Endothelial cell of umbilical vein (primary cell): ENCODE data around the gene VPS52. TPM values are rescaled to one million over a fixed set of nuclear protein-coding genes. Genes with fewer than 3 reads are reported as not detected.

ENCODE experiments used
- BruUV-seq: library from RNA; stranded (reverse); fragments of 400-500 nt; replicated peaks from 2 replicates; lab custom pipeline; 2021; lab: Mats Ljungman, UMichigan
- CTCF ChIA-PET: fragments of 300-600, 350-600 bp; sonication (Branson Sonifier 250); formaldehyde crosslinking; loops from one replicate; lab custom pipeline; 2021; ENCODE audit warnings: antibody characterized with exemption, inconsistent platforms; lab: Charles Lee
- POLR2A ChIA-PET: fragments of 300-600, 350-600 bp; sonication (Branson Sonifier 250); formaldehyde crosslinking; loops from one replicate; lab custom pipeline; 2021; ENCODE audit warnings: antibody characterized with exemption, inconsistent platforms; lab: Charles Lee
- DNase-seq: peaks from one replicate; pipeline ENCODE4 v3.0.0-alpha.2; 2011; ENCODE audit warnings: low read depth, low spot score
- FAIRE-seq: peaks from 2 replicates; lab custom pipeline; 2011; peaks lifted over from hg19 to GRCh38; lab: Jason Lieb, UNC
- H2AFZ ChIP-seq: 2 replicates; pipeline ENCODE4 v1.6.0; 2012; ENCODE audit warnings: low read depth, low read length, control low read depth, inconsistent platforms
- H3K27ac ChIP-seq: 2 replicates; pipeline ENCODE4 v1.5.1; 2011; ENCODE audit warnings: low read depth, mild to moderate bottlenecking, control low read depth, low read length, moderate library complexity; ENCODE audit not compliant: insufficient read depth
- H3K27me3 ChIP-seq, 2 experiments: 2 replicates each; pipeline versions ENCODE4 v1.6.0 to v1.6.1; 2011; ENCODE audit warnings: low read length in 2 of 2, mixed read lengths in 1 of 2; ENCODE audit not compliant: control insufficient read depth in 2 of 2, insufficient read depth in 2 of 2
- H3K36me3 ChIP-seq, 2 experiments: 2 replicates in 1 of 2; 3 replicates in 1 of 2; pipeline ENCODE4 v1.5.1; 2011; ENCODE audit warnings: low read length in 2 of 2, mild to moderate bottlenecking in 1 of 2, moderate library complexity in 1 of 2; ENCODE audit not compliant: control insufficient read depth in 2 of 2, insufficient read depth in 2 of 2; ENCODE audit errors: extremely low read depth in 1 of 2
- H3K4me1 ChIP-seq: 3 replicates; pipeline ENCODE4 v1.5.1; 2011; ENCODE audit warnings: mild to moderate bottlenecking, low read length; ENCODE audit not compliant: control insufficient read depth, insufficient read depth; ENCODE audit errors: extremely low read depth
- H3K4me2 ChIP-seq: 2 replicates; pipeline ENCODE4 v1.6.1; 2011; ENCODE audit warnings: low read length, control low read depth, mixed read lengths; ENCODE audit not compliant: insufficient read depth
- H3K4me3 ChIP-seq, 3 experiments: fragments of 200-600 bp in 1 of 3; sonication (generic), shearing (Covaris generic) in 1 of 3; replicated peaks in 1 of 3; 2 replicates each; pipeline ENCODE4 v1.5.1; 2011 to 2016; ENCODE audit warnings: control low read depth in 3 of 3, low read length in 3 of 3, mild to moderate bottlenecking in 2 of 3, inconsistent platforms in 1 of 3, low read depth in 1 of 3, moderate library complexity in 1 of 3; ENCODE audit not compliant: insufficient read depth in 1 of 3
- H3K79me2 ChIP-seq: 2 replicates; pipeline ENCODE4 v1.6.0; 2012; ENCODE audit warnings: low read length, inconsistent platforms; ENCODE audit not compliant: control insufficient read depth, insufficient read depth
- H3K9ac ChIP-seq: replicated peaks from 2 replicates; pipeline ENCODE3; 2011; ENCODE audit warnings: low read length, control low read depth; ENCODE audit not compliant: insufficient read depth; ENCODE audit errors: extremely low read depth
- H3K9me1 ChIP-seq: replicated peaks from 3 replicates; pipeline ENCODE4 v1.6.0; 2011; ENCODE audit warnings: mild to moderate bottlenecking, low read length; ENCODE audit not compliant: control insufficient read depth, insufficient read depth; ENCODE audit errors: extremely low read depth
- H3K9me3 ChIP-seq: replicated peaks from 2 replicates; pipeline ENCODE4 v1.5.1; 2012; ENCODE audit warnings: low read length, inconsistent platforms; ENCODE audit not compliant: control insufficient read depth, insufficient read depth
- H4K20me1 ChIP-seq: replicated peaks from 2 replicates; pipeline ENCODE3; 2011; ENCODE audit warnings: mild to moderate bottlenecking, low read length; ENCODE audit not compliant: control insufficient read depth, insufficient read depth; ENCODE audit errors: extremely low read depth
- EZH2 ChIP-seq: IDR thresholded peaks from 2 replicates; pipeline ENCODE4 v1.6.1; 2012; ENCODE audit warnings: borderline replicate concordance, low read depth, mild to moderate bottlenecking, moderate library complexity, low read length, inconsistent platforms; ENCODE audit not compliant: severe bottlenecking
- FOS ChIP-seq: IDR thresholded peaks from 2 replicates; pipeline ENCODE4 v1.6.1; 2011; ENCODE audit warnings: mild to moderate bottlenecking, low read length, moderate library complexity, borderline replicate concordance; ENCODE audit not compliant: insufficient read depth
- GATA2 ChIP-seq: IDR thresholded peaks from 2 replicates; pipeline ENCODE4 v1.7.0; 2011; ENCODE audit warnings: low read depth, mild to moderate bottlenecking, moderate library complexity, mixed read lengths, low read length; ENCODE audit not compliant: insufficient read length, insufficient read depth
- JUN ChIP-seq: IDR thresholded peaks from 2 replicates; pipeline ENCODE4 v1.6.1; 2011; ENCODE audit warnings: borderline replicate concordance, low read depth; ENCODE audit not compliant: insufficient read length, insufficient read depth
- MYC ChIP-seq: IDR thresholded peaks from one replicate; pipeline ENCODE4 v1.6.1; 2011; ENCODE audit warnings: mild to moderate bottlenecking, low read depth, low read length
- POLR2A ChIP-seq: IDR thresholded peaks from 2 replicates; pipeline ENCODE4 v1.6.1; 2012; ENCODE audit warnings: low read depth, mild to moderate bottlenecking, control low read depth, low read length
- POLR2AphosphoS5 ChIP-seq: IDR thresholded peaks from 2 replicates; pipeline ENCODE4 v1.6.1; 2012; ENCODE audit warnings: low read depth, mild to moderate bottlenecking, control low read depth, low read length, moderate library complexity; ENCODE audit not compliant: insufficient read depth
- dilution Hi-C: fragments of 300-500 bp; cut with MboI; formaldehyde crosslinking; loops from one replicate; pipeline ENCODE4 v1.15.0; 2019; ENCODE audit warnings: low sequenced_read_pairs; ENCODE audit not compliant: extremely low pct_ligation_motif_present
- intact Hi-C: fragments of 100-400 bp; cut with micrococcal nuclease; formaldehyde crosslinking; loops from one replicate; pipeline ENCODE4 v1.10.0; 2022
- polyA plus RNA-seq, 4 experiments: library from polyadenylated mRNA; depleted of rRNA in 3 of 4; stranded (reverse) in 3 of 4; unstranded in 1 of 4; fragments of >200 nt; gene quantifications; 2 replicates each; pipeline versions ENCODE4 v1.2.1 to v1.2.3, GENCODE V29; 2011 to 2012; ENCODE audit warnings: missing spikeins in 1 of 4
- total RNA-seq: library from RNA; stranded (reverse); gene quantifications from 2 replicates; pipeline ENCODE4 v1.2.3, GENCODE V29; 2021
- TF ChIP-seq, protein P1 (sequence below): IDR thresholded peaks from 2 replicates; pipeline ENCODE4 v1.6.1; 2011; ENCODE audit not compliant: insufficient read depth, insufficient read length
- TF ChIP-seq, protein P2 (sequence below), 2 donors: IDR thresholded peaks; 1 replicate in 1 of 2; 2 replicates in 1 of 2; pipeline ENCODE4 v1.5.1; 2011; ENCODE audit warnings: low read length in 2 of 2, mild to moderate bottlenecking in 2 of 2, moderate library complexity in 2 of 2, control low read depth in 1 of 2, inconsistent platforms in 1 of 2, low read depth in 1 of 2; ENCODE audit not compliant: insufficient read depth in 1 of 2; ENCODE audit errors: extremely low read depth in 1 of 2

VPS52 gene
- total and polyA plus RNA-seq, 2 donors (not counting 3 experiments of a cell fraction or from before 2014, with no cell fraction given): 49.2 to 112 TPM

DNA sequence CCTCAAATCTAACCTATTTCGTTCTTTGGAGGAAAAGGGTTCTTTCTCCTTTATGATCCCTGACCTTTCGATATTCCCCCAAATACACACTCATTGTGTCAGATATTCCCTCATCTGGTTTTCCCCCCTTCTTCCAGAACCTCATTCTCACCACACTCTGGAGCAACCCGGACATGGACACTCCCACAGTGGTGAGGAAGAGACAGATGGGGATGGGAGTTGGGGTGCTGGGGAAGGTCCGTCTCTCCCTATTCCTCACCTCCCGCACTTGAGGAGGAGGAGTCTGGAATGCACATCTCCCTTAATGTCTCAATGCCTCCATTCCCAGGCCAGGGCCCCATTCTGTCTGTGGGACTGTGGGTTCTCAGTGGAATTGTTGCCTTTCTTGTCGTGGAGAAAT, 69.7 kb downstream of the VPS52 start:
- intact Hi-C loops (loop anchor here (2.0 to 5.0 kb wide), 3 partner anchors 71 to 230 kb away; partner anchors contain the start of genes RPS18 and TAPBP), dilution Hi-C loops (no loop called here)
- peaks cover 36% of the 10 kb centered on the region for H3K4me1 ChIP-seq
- peaks cover 12 to 19% of the 10 kb centered on the region in 2 experiments for H3K36me3 ChIP-seq
- H2AFZ ChIP-seq: no peak overlapping the region
- ChIA-PET CTCF (no interaction called here), POLR2A (no interaction called here)
- no peak overlapping the region for H3K27ac ChIP-seq
- H3K9ac ChIP-seq: peak overlapping the region; percentile 99
- no peak for FAIRE-seq
- H3K27me3 ChIP-seq: no peaks in the 10 kb centered on the region
- peaks cover 40% of the 10 kb centered on the region for H3K79me2 ChIP-seq
- H4K20me1 ChIP-seq: no peaks in the 10 kb centered on the region
- H3K9me3 ChIP-seq: no peaks in the 10 kb centered on the region
- TF ChIP-seq, protein P1, sequence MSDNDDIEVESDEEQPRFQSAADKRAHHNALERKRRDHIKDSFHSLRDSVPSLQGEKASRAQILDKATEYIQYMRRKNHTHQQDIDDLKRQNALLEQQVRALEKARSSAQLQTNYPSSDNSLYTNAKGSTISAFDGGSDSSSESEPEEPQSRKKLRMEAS: no peak
- H3K4me2 ChIP-seq: peak overlapping the region; percentile 95
- DNase-seq: no peak
- no peaks in the 10 kb centered on the region for H3K9me1 ChIP-seq
- peak overlapping the region in 2 of 3 experiments; percentile 75 to 92 for H3K4me3 ChIP-seq
- BruUV-seq: no TSS peak

DNA sequence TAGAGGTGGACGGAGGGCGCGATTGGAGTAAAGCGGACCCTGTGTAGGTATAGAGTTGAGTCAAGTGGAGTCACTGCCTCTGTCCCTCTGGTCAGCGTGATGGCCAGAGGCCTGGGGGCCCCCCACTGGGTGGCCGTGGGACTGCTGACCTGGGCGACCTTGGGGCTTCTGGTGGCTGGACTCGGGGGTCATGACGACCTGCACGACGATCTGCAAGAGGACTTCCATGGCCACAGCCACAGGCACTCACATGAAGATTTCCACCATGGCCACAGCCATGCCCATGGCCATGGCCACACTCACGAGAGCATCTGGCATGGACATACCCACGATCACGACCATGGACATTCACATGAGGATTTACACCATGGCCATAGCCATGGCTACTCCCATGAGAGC, 70.5 kb downstream of the VPS52 start:
- ChIA-PET POLR2A (no interaction called here), CTCF (no interaction called here)
- FAIRE-seq (peak; percentile 38), DNase-seq (no peak)
- intact Hi-C loops: loop anchor here (2.0 to 5.0 kb wide), 3 partner anchors 72 to 229 kb away; partner anchors contain the start of genes RPS18 and TAPBP
- peak overlapping the region; percentile 99 for H3K9ac ChIP-seq
- no peak overlapping the region for H2AFZ ChIP-seq
- no peaks in the 10 kb centered on the region for H3K27me3 ChIP-seq
- H3K4me2 ChIP-seq: peak overlapping the region; percentile 95
- H3K9me1 ChIP-seq: no peaks in the 10 kb centered on the region
- no peaks in the 10 kb centered on the region for H3K9me3 ChIP-seq
- H3K4me3 ChIP-seq: peak overlapping the region; percentile 75 to 92 (median 76)
- TF ChIP-seq POLR2AphosphoS5: no peak
- no peak for TF ChIP-seq MYC
- no peak for TF ChIP-seq POLR2A
- TF ChIP-seq JUN: no peak
- TF ChIP-seq, protein P1: no peak
- no peak for TF ChIP-seq EZH2
- no peak for TF ChIP-seq GATA2
- TF ChIP-seq, protein P2, sequence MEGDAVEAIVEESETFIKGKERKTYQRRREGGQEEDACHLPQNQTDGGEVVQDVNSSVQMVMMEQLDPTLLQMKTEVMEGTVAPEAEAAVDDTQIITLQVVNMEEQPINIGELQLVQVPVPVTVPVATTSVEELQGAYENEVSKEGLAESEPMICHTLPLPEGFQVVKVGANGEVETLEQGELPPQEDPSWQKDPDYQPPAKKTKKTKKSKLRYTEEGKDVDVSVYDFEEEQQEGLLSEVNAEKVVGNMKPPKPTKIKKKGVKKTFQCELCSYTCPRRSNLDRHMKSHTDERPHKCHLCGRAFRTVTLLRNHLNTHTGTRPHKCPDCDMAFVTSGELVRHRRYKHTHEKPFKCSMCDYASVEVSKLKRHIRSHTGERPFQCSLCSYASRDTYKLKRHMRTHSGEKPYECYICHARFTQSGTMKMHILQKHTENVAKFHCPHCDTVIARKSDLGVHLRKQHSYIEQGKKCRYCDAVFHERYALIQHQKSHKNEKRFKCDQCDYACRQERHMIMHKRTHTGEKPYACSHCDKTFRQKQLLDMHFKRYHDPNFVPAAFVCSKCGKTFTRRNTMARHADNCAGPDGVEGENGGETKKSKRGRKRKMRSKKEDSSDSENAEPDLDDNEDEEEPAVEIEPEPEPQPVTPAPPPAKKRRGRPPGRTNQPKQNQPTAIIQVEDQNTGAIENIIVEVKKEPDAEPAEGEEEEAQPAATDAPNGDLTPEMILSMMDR (IDR thresholded peaks at IDR 0.05; ENCODE audit: extremely low read depth in 1 of 2, insufficient read depth in 1 of 2, low read depth in 1 of 2, low read length in 2 of 2): no peak
- no peak for TF ChIP-seq FOS
- H3K36me3 ChIP-seq: peaks cover 12 to 21% of the 10 kb centered on the region in 2 experiments
- TSS peak; percentile 57 for BruUV-seq
- dilution Hi-C loops: no loop called here
- H3K79me2 ChIP-seq: peaks cover 40% of the 10 kb centered on the region
- H4K20me1 ChIP-seq: no peaks in the 10 kb centered on the region
- H3K27ac ChIP-seq: peak overlapping the region; percentile 89
- peaks cover 30% of the 10 kb centered on the region for H3K4me1 ChIP-seq
